C4-2B (cell line): ENCODE data around the gene RPS6KA5.

Experiments used
- H3K27ac ChIP-seq: fragments of 450-650 bp; 2 replicates; pipeline ENCODE4 v1.5.1; 2017
- ZFX ChIP-seq: fragments of 450-650 bp; IDR thresholded peaks from 2 replicates; pipeline ENCODE4 v1.6.1; 2017
- TF ChIP-seq, protein P1 (sequence below): fragments of 450-650 bp; conservative IDR thresholded peaks from 2 replicates; pipeline ENCODE4 v1.5.1; 2017; ENCODE audit warnings: mild to moderate bottlenecking

RPS6KA5 gene

DNA sequence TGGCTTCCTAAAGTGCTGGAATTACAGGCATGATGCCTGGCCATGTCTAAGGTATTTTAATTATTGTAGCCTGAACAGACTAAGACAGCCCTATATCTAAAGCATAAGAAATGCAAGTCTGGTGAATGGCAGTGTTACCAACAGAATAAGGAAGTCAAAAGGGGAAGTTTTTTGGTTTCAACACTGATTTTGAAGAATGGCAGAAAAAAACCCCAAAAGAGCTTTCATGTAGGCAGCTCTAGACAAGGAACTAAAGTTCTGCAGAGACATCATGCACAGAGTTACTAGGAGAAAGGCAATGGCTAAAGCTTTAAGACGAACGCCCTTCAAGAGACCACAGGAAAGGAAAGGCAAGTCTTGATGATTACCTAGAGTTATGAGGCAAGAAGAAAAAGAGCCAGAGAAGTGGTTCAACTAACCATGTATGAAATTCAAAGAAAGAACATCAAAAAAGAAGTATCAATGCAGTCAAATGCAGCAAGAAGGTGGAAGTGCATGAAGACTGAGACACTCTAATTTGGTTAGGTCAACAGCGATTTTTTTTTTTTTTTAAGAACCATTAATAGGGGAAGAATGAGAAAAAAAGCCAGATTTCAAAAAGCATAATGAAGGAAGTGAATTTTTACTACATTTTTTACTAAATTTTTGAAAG, 50.8 kb downstream of the RPS6KA5 start:
- TF ChIP-seq ZFX: no peak
- TF ChIP-seq, protein P1, sequence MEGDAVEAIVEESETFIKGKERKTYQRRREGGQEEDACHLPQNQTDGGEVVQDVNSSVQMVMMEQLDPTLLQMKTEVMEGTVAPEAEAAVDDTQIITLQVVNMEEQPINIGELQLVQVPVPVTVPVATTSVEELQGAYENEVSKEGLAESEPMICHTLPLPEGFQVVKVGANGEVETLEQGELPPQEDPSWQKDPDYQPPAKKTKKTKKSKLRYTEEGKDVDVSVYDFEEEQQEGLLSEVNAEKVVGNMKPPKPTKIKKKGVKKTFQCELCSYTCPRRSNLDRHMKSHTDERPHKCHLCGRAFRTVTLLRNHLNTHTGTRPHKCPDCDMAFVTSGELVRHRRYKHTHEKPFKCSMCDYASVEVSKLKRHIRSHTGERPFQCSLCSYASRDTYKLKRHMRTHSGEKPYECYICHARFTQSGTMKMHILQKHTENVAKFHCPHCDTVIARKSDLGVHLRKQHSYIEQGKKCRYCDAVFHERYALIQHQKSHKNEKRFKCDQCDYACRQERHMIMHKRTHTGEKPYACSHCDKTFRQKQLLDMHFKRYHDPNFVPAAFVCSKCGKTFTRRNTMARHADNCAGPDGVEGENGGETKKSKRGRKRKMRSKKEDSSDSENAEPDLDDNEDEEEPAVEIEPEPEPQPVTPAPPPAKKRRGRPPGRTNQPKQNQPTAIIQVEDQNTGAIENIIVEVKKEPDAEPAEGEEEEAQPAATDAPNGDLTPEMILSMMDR: no peak
- no peak overlapping the region for H3K27ac ChIP-seq

GRCh38 chr14:91008759-91009409, 51.6 kb downstream of the RPS6KA5 start:
- H3K27ac ChIP-seq: no peak overlapping the region
- no peak for TF ChIP-seq ZFX
- TF ChIP-seq, protein P1: no peak

- no peak overlapping the region for H3K27ac ChIP-seq
- no peak for TF ChIP-seq ZFX
- TF ChIP-seq, protein P1: no peak
Measured at GRCh38 chr14:91005716-91006115, 54.7 kb downstream of the RPS6KA5 start.

DNA sequence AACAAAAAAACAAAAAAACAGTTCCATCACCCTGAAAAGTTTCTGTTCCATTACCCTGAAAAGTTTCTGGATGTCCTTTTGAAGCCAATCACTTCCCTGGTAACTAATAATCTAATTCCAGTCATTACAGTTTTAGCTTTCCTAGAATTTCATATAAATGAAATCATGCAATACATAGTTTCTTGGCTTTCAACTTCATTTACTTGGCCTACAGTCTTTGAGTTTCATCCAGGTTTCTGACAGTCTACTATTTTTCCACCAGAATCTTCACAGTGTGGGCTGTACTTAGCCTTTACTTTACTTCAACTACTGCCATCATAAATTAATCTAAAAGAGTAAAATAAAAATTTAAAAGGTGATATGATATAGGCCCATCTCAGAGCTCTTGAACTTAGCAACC, 55.5 kb downstream of the RPS6KA5 start:
- TF ChIP-seq ZFX: no peak
- TF ChIP-seq, protein P1: no peak
- H3K27ac ChIP-seq: no peak overlapping the region

DNA sequence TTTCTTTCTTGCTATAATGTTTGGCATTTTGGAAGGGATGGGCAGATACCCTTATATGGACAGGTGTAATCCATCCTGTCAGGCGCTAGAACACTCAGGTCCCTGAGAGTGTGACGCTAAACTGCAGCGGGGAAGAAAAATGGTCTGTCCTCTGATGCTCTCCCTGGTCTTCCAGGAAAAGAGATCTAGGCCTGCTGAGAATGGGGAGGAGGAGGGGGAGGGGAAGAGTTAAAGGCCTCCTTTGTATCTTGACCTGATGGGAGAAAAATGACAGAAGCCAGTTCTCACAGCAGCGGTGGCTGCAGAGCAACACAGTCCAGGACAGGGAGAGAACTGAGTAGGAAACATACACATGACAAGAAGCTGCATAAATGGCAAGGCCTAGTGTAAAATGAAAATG, 61.1 kb downstream of the RPS6KA5 start:
- TF ChIP-seq, protein P1: no peak
- no peak for TF ChIP-seq ZFX
- H3K27ac ChIP-seq: no peak overlapping the region

GRCh38 chr14:90996967-90997366, 63.5 kb downstream of the RPS6KA5 start:
- TF ChIP-seq ZFX: no peak
- TF ChIP-seq, protein P1: no peak
- H3K27ac ChIP-seq: no peak overlapping the region

GRCh38 chr14:90995785-90996184, 64.7 kb downstream of the RPS6KA5 start:
- no peak overlapping the region for H3K27ac ChIP-seq
- TF ChIP-seq, protein P1: no peak
- no peak for TF ChIP-seq ZFX
